Measurements from ENCODE around the gene WSB2.
"Not testable (repeated sequence)": the region's sequence is repeated elsewhere in the genome, so short reads cannot be mapped to it uniquely, and the experiment has no call there.

The WSB2 gene

DNA sequence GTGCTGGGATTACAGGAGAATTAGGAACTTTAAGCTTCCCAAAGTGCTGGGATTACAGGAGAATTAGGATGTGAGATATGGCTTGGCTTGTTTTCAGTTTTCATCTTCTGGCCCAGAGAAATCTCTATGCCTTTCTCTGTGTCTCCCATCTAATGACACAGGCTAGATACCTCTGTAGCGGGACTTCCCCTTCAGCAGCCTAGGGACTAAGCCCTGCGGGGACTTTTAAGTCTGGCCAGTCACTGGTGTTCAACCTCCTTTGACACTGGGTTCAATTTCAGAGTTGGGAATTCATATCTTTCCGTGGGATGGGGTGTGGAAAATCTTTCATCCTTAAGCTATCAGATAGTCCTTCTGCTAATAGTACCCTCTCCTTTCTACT, 38.3 kb downstream of the WSB2 start:
- TF ChIP-seq ZNF8 (CRISPR knock-in tag; IDR thresholded peaks at IDR 0.05) (no peak), ZFP3 (CRISPR knock-in tag; IDR thresholded peaks at IDR 0.05) (no peak), CSRNP3 (CRISPR knock-in tag; IDR thresholded peaks at IDR 0.05) (no peak), BACH2 (CRISPR knock-in tag; IDR thresholded peaks at IDR 0.05; ENCODE audit: borderline replicate concordance) (no peak), ZC3H10 (CRISPR knock-in tag; IDR thresholded peaks at IDR 0.05) (no peak), GLIS3 (CRISPR knock-in tag; IDR thresholded peaks at IDR 0.05) (no peak), TCF4 (CRISPR knock-in tag; IDR thresholded peaks at IDR 0.05; ENCODE audit: borderline replicate concordance) (no peak), TOX (CRISPR knock-in tag; IDR thresholded peaks at IDR 0.05; ENCODE audit: borderline replicate concordance) (no peak), PPARA (CRISPR knock-in tag; IDR thresholded peaks at IDR 0.05; ENCODE audit: borderline replicate concordance) (no peak), ISL1 (CRISPR knock-in tag; IDR thresholded peaks at IDR 0.05) (no peak), CSDC2 (CRISPR knock-in tag; IDR thresholded peaks at IDR 0.05) (no peak), RARB (CRISPR knock-in tag; IDR thresholded peaks at IDR 0.05) (no peak)
- TF ChIP-seq, protein P1, sequence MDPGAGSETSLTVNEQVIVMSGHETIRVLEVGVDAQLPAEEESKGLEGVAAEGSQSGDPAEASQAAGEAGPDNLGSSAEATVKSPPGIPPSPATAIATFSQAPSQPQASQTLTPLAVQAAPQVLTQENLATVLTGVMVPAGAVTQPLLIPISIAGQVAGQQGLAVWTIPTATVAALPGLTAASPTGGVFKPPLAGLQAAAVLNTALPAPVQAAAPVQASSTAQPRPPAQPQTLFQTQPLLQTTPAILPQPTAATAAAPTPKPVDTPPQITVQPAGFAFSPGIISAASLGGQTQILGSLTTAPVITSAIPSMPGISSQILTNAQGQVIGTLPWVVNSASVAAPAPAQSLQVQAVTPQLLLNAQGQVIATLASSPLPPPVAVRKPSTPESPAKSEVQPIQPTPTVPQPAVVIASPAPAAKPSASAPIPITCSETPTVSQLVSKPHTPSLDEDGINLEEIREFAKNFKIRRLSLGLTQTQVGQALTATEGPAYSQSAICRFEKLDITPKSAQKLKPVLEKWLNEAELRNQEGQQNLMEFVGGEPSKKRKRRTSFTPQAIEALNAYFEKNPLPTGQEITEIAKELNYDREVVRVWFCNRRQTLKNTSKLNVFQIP (CRISPR knock-in tag; IDR thresholded peaks at IDR 0.05; ENCODE audit: borderline replicate concordance, low read depth) = no peak
- ATAC-seq = no peak

DNA sequence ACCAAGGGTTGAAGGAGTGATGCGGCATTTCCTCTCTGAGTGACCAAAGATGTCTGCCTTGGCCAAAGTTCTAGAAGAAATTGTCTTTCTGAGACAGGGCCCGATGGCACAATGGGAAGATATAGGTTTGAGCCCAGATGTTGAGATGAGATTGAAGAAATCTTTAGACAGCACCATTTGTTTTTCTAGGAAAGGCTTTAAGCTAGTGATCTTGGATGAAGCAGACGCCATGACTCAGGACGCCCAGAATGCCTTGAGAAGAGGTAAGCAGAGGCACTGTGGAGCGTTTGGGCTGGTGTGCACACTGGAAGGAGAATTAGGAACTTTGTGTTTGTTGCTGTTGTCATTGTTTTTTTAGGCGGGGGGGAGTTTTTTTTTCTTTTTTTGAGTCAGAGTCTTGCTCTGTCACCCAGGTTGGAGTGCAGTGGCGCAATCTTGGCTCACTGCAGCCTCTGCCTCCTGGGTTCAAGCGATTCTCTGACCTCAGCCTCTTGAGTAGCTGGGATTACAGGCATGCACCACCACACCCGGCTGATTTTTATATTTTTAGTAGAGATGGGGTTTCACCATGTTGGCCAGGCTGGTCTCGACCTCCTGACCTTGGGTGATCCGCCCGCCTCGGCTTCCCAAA, 38.8 kb downstream of the WSB2 start:
- not testable (repeated sequence) for ATAC-seq

DNA sequence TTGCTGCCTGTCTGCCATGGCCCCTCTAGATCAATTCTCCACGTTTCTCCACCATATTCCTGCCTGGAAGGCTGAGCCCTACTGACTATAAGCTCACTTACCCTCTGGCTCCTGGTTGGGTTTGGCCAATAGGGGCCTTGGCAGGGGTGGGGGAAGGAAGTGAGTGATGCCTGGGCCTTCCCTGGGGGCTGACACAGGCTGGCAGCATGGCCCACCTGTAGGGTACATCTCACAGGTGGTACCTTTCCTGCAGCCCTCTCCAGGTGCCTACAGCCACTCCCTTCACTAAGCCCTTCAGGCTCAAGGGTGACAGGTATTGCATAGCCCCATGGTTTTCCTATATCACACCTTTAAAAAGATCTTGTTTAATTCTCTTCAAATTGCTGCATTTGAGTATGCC, 40.9 kb downstream of the WSB2 start:
- ATAC-seq = no peak
- TF ChIP-seq ZNF8 (CRISPR knock-in tag; IDR thresholded peaks at IDR 0.05) = no peak
- no peak for TF ChIP-seq ZNF565 (CRISPR knock-in tag; conservative IDR thresholded peaks at IDR 0.05; ENCODE audit: low read depth)
- TF ChIP-seq TOX (CRISPR knock-in tag; IDR thresholded peaks at IDR 0.05; ENCODE audit: borderline replicate concordance) = no peak
- no peak for TF ChIP-seq CSDC2 (CRISPR knock-in tag; IDR thresholded peaks at IDR 0.05)
- no peak for TF ChIP-seq ZC3H10 (CRISPR knock-in tag; IDR thresholded peaks at IDR 0.05)
- no peak for TF ChIP-seq CSRNP3 (CRISPR knock-in tag; IDR thresholded peaks at IDR 0.05)
- no peak for TF ChIP-seq TCF4 (CRISPR knock-in tag; IDR thresholded peaks at IDR 0.05; ENCODE audit: borderline replicate concordance)

DNA sequence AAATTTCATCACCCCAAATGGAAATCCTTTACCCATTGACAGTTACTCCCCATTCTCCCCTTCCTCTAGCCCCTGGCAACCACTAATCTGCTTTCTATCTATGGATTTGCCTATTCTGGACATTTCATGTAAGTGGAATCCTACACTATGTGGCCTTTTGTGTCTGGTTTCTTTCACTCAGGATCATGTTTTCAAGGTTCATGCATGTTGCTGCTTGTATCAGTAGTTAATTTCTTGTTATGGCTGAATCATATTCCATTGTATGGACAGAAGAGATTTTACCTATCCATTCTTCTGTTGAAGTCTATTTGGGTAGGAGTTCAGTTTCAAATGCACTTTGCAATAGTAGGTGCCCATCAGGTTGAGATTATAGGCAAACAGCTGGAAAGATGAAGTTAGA, 43.1 kb downstream of the WSB2 start:
- no peak for ATAC-seq
- no peak for TF ChIP-seq BACH2 (CRISPR knock-in tag; IDR thresholded peaks at IDR 0.05; ENCODE audit: borderline replicate concordance)
- no peak for TF ChIP-seq ZFP3 (CRISPR knock-in tag; IDR thresholded peaks at IDR 0.05)
- no peak for TF ChIP-seq ARNTL (CRISPR knock-in tag; IDR thresholded peaks at IDR 0.05; ENCODE audit: borderline replicate concordance, low read depth)
- no peak for TF ChIP-seq CSRNP3 (CRISPR knock-in tag; IDR thresholded peaks at IDR 0.05)
- TF ChIP-seq RARB (CRISPR knock-in tag; IDR thresholded peaks at IDR 0.05) = no peak
- no peak for TF ChIP-seq TCF4 (CRISPR knock-in tag; IDR thresholded peaks at IDR 0.05; ENCODE audit: borderline replicate concordance)
- no peak for TF ChIP-seq ISL1 (CRISPR knock-in tag; IDR thresholded peaks at IDR 0.05)

GRCh38 chr12:118016424-118017264, 44.3 kb downstream of the WSB2 start, which contains the start of gene RFC5:
Gene RFC5, plus strand, starts transcription at chr12:118016703. Its CDS starts 125 bp downstream, at chr12:118016828.
- peak; percentile 99 for ATAC-seq
- TF ChIP-seq ARNTL (CRISPR knock-in tag; IDR thresholded peaks at IDR 0.05; ENCODE audit: borderline replicate concordance, low read depth) (no peak), OSR1 (CRISPR knock-in tag; IDR thresholded peaks at IDR 0.05) (no peak), ESRRG (CRISPR knock-in tag; IDR thresholded peaks at IDR 0.05) (no peak), TOX (CRISPR knock-in tag; IDR thresholded peaks at IDR 0.05; ENCODE audit: borderline replicate concordance) (no peak), BACH2 (CRISPR knock-in tag; IDR thresholded peaks at IDR 0.05; ENCODE audit: borderline replicate concordance) (no peak), GLIS3 (CRISPR knock-in tag; IDR thresholded peaks at IDR 0.05) (no peak), CSRNP3 (CRISPR knock-in tag; IDR thresholded peaks at IDR 0.05) (no peak), TCF4 (CRISPR knock-in tag; IDR thresholded peaks at IDR 0.05; ENCODE audit: borderline replicate concordance) (no peak), ZNF565 (CRISPR knock-in tag; conservative IDR thresholded peaks at IDR 0.05; ENCODE audit: low read depth) (no peak), PPARA (CRISPR knock-in tag; IDR thresholded peaks at IDR 0.05; ENCODE audit: borderline replicate concordance) (no peak), ISL1 (CRISPR knock-in tag; IDR thresholded peaks at IDR 0.05) (no peak), CSDC2 (CRISPR knock-in tag; IDR thresholded peaks at IDR 0.05) (no peak)
